ENCODE measurements around the gene C2orf76.

DNA sequence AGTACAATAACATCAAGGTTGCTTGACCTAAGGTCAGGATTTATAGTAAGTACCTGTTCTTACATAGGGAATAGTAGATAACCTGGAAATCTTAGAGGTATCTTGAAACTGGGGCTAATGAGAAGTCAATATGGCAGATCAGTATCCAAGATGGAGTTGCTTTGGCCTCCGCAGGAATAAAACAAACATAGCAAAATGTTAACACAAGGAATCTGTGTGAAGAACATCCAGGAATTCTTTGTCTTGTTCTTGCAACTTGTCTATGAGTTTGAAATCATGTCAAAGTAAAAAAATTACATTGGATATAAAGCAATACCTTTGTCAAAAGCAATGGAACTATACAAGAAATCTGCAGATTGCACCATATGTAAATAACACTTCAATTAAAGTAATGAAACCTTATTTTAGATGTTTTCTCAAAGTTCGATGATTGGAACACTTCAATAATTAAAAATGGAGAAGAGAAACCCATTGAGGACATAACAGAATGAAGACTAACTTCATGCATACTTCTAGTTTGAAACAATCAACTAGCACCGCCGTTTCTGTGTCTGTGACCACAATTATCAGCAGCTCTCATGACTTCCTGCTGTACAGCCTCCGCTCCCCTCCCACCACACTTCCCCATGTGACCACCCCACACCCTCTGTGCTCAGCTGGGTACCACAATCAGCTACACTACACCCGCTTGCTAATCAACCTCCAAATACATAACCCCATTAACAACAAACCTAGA lies 27.6 kb downstream of the C2orf76 start:
- TF ChIP-seq EP300 (IDR thresholded peaks at IDR 0.05), result no peak
- no peak for TF ChIP-seq POLR2AphosphoS5 (IDR thresholded peaks at IDR 0.05)
